Peyer's patch (tissue), 4 donors: ENCODE results near the gene MDFIC. TPM values are rescaled to one million over a fixed set of nuclear protein-coding genes. Genes with fewer than 3 reads are reported as not detected.

Experiments used
- DNase-seq, 3 donors: peaks; one replicate each; pipeline ENCODE4 v3.0.0-alpha.2; 2017 to 2019
- H3K27ac ChIP-seq, 4 donors: fragments of 200-600 bp; sonication (generic); one replicate each; pipeline ENCODE4 v1.5.1; 2016 to 2019
- H3K27me3 ChIP-seq, 2 donors: fragments of 200-600 bp; sonication (generic); one replicate each; pipeline ENCODE4 v1.5.1; 2019
- H3K36me3 ChIP-seq, 3 donors: fragments of 200-600 bp; sonication (generic); one replicate each; pipeline ENCODE4 v1.5.1; 2016 to 2019
- H3K4me1 ChIP-seq, 4 donors: fragments of 200-600 bp; sonication (generic); one replicate each; pipeline ENCODE4 v1.5.1; 2016 to 2019
- H3K4me3 ChIP-seq, 4 donors: fragments of 200-600 bp; sonication (generic); 1 replicate in 3 of 4; 2 replicates in 1 of 4; pipeline ENCODE4 v1.5.1; 2016 to 2019; ENCODE audit warnings: mild to moderate bottlenecking in 1 of 4
- H3K9me3 ChIP-seq, 4 donors: fragments of 200-600 bp; sonication (generic); one replicate each; pipeline ENCODE4 v1.5.1; 2016 to 2019; ENCODE audit warnings: mild to moderate bottlenecking in 1 of 4
- POLR2A ChIP-seq, 2 donors: fragments of 450-650 bp; IDR thresholded peaks; one replicate each; pipeline ENCODE4 v1.5.1; 2017; ENCODE audit warnings: antibody characterized with exemption in 2 of 2, mild to moderate bottlenecking in 2 of 2, moderate library complexity in 2 of 2
- total RNA-seq, 4 donors: library from RNA; depleted of rRNA; stranded (reverse); fragments of >200 nt; gene quantifications; one replicate each; pipeline ENCODE4 v1.1.0, GENCODE V29; 2016
- TF ChIP-seq, protein P1 (sequence below), 6 experiments: fragments of 450-650 bp in 4 of 6; fragments of 200-600 bp in 2 of 6; sonication (generic) in 1 of 6; IDR thresholded peaks; one replicate each; pipeline ENCODE4 v1.5.1; 2017 to 2019; ENCODE audit warnings: antibody characterized with exemption in 6 of 6, mild to moderate bottlenecking in 3 of 6, moderate library complexity in 1 of 6

MDFIC gene
- total RNA-seq, 4 donors from 2014 or later, result 4.3 to 36.3 (median 9.0) TPM

DNA sequence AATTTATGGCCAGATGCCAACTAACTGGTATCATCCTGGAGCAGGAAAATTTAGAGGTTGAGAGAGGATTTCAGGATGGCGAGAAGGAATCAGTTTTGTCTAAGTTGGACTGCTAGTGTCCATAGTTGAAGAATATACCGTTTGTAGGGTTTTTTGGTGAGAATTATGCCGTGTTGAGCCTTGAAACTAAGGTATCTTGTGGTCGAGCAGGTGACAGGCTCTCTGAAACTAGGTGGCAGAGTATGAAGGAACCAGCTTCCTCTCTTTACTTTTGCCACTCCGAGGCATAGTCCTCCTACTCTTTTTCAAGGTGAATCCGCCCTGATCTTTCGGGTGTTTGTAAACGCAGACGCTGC, 9.7 kb downstream of the MDFIC start:
- no peak overlapping the region for H3K4me3 ChIP-seq
- peak overlapping the region in 3 of 4 donors; percentile 23 to 68 (median 47) for H3K27ac ChIP-seq
- no peaks in the 10 kb centered on the region for H3K9me3 ChIP-seq
- no peaks in the 10 kb centered on the region for H3K27me3 ChIP-seq
- peak in 2 of 3 donors; percentile 61 to 63 for DNase-seq
- no peaks in the 10 kb centered on the region for H3K36me3 ChIP-seq
- H3K4me1 ChIP-seq, result peaks cover 0 to 20% (median 10%) of the 10 kb centered on the region in 4 donors
- TF ChIP-seq, protein P1, sequence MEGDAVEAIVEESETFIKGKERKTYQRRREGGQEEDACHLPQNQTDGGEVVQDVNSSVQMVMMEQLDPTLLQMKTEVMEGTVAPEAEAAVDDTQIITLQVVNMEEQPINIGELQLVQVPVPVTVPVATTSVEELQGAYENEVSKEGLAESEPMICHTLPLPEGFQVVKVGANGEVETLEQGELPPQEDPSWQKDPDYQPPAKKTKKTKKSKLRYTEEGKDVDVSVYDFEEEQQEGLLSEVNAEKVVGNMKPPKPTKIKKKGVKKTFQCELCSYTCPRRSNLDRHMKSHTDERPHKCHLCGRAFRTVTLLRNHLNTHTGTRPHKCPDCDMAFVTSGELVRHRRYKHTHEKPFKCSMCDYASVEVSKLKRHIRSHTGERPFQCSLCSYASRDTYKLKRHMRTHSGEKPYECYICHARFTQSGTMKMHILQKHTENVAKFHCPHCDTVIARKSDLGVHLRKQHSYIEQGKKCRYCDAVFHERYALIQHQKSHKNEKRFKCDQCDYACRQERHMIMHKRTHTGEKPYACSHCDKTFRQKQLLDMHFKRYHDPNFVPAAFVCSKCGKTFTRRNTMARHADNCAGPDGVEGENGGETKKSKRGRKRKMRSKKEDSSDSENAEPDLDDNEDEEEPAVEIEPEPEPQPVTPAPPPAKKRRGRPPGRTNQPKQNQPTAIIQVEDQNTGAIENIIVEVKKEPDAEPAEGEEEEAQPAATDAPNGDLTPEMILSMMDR (IDR thresholded peaks at IDR 0.05), result no peak
- TF ChIP-seq POLR2A (IDR thresholded peaks at IDR 0.05), result no peak

- Histone ChIP-seq H3K27ac (peak overlapping the region in 1 of 4 donors; percentile 68), H3K27me3 (no peaks in the 10 kb centered on the region), H3K4me3 (no peak overlapping the region), H3K36me3 (no peaks in the 10 kb centered on the region), H3K9me3 (no peaks in the 10 kb centered on the region), H3K4me1 (peaks cover 0 to 19% (median 10%) of the 10 kb centered on the region in 4 donors)
- TF ChIP-seq POLR2A (IDR thresholded peaks at IDR 0.05), result no peak
- TF ChIP-seq, protein P1 (IDR thresholded peaks at IDR 0.05), result no peak
- DNase-seq, result no peak
These were observed 11.1 kb downstream of the MDFIC start for GRCh38 chr7:114932991-114933390.

GRCh38 chr7:114933658-114934057, 11.8 kb downstream of the MDFIC start:
- Histone ChIP-seq H3K36me3 (no peaks in the 10 kb centered on the region), H3K27ac (peak overlapping the region in 1 of 4 donors; percentile 68)
- DNase-seq, result no peak

GRCh38 chr7:114934086-114934485, 12.2 kb downstream of the MDFIC start:
- H3K9me3 ChIP-seq, result no peaks in the 10 kb centered on the region
- H3K36me3 ChIP-seq, result no peaks in the 10 kb centered on the region
- H3K27ac ChIP-seq, result no peak overlapping the region
- H3K4me1 ChIP-seq, result peaks cover 0 to 15% (median 8%) of the 10 kb centered on the region in 4 donors
- no peak overlapping the region for H3K4me3 ChIP-seq
- TF ChIP-seq POLR2A (IDR thresholded peaks at IDR 0.05), result no peak
- TF ChIP-seq, protein P1 (IDR thresholded peaks at IDR 0.05), result no peak
- no peaks in the 10 kb centered on the region for H3K27me3 ChIP-seq
- DNase-seq, result no peak

More at GRCh38 chr7:114933658-114934057, 11.8 kb downstream of the MDFIC start:
- TF ChIP-seq, protein P1 (IDR thresholded peaks at IDR 0.05), result no peak
- TF ChIP-seq POLR2A (IDR thresholded peaks at IDR 0.05), result no peak
- Histone ChIP-seq H3K4me3 (no peak overlapping the region), H3K9me3 (no peaks in the 10 kb centered on the region), H3K27me3 (no peaks in the 10 kb centered on the region), H3K4me1 (peaks cover 0 to 16% (median 8%) of the 10 kb centered on the region in 4 donors)

GRCh38 chr7:114934713-114935112, 12.8 kb downstream of the MDFIC start:
- DNase-seq, result no peak
- H3K4me1 ChIP-seq, result peaks cover 0 to 14% (median 8%) of the 10 kb centered on the region in 4 donors
- H3K27ac ChIP-seq, result no peak overlapping the region
- TF ChIP-seq POLR2A (IDR thresholded peaks at IDR 0.05), result no peak
- TF ChIP-seq, protein P1 (IDR thresholded peaks at IDR 0.05), result no peak
- no peaks in the 10 kb centered on the region for H3K36me3 ChIP-seq
- H3K9me3 ChIP-seq, result no peaks in the 10 kb centered on the region
- no peak overlapping the region for H3K4me3 ChIP-seq
- no peaks in the 10 kb centered on the region for H3K27me3 ChIP-seq

- Histone ChIP-seq H3K4me1 (peaks cover 0 to 7% (median 3%) of the 10 kb centered on the region in 4 donors), H3K4me3 (no peak overlapping the region), H3K27ac (no peak overlapping the region), H3K27me3 (no peaks in the 10 kb centered on the region), H3K9me3 (no peaks in the 10 kb centered on the region), H3K36me3 (no peaks in the 10 kb centered on the region)
- TF ChIP-seq, protein P1 (IDR thresholded peaks at IDR 0.05), result no peak
- TF ChIP-seq POLR2A (IDR thresholded peaks at IDR 0.05), result no peak
- DNase-seq, result no peak
These were observed 14.6 kb downstream of the MDFIC start for GRCh38 chr7:114936471-114936870.
